Effector CD4-positive, alpha-beta T cell (primary cell): ENCODE data around the gene CLEC4D. TPM values are rescaled to one million over a fixed set of nuclear protein-coding genes. Genes with fewer than 3 reads are reported as not detected.
"Not testable (repeated sequence)": the region's sequence is repeated elsewhere in the genome, so short reads cannot be mapped to it uniquely, and the experiment has no call there.

Experiments
- DNase-seq: peaks from one replicate; pipeline ENCODE4 v3.0.0-alpha.2; 2020
- total RNA-seq: gene quantifications from one replicate; lab custom pipeline; 2026; lab: John Stamatoyannopoulos, UW

The CLEC4D gene
- not detected for total RNA-seq

DNA sequence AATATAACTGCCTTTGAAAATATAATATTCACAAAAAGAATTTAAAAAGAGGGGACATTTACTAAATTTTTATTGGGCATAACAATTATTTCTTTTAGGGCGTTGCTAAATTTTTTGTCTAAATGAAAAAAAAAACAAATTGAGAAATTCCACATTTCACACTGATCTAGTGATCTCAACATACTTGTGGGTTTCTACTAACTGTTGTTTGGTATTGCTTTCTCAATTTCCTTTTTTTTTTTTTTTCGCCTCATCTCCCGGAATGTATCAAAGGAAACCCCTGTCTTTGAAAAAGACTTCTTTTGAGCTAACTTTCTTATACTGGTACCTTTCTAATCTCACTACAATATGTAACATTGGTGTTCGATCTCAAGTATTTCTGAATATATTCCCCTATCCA lies at the start of gene CLEC4D:
Gene CLEC4D, plus strand, starts transcription at position 248 of the 400 bp plus-strand sequence. CDS start 230 bp downstream, outside the sequence.
- no peak for DNase-seq

DNA sequence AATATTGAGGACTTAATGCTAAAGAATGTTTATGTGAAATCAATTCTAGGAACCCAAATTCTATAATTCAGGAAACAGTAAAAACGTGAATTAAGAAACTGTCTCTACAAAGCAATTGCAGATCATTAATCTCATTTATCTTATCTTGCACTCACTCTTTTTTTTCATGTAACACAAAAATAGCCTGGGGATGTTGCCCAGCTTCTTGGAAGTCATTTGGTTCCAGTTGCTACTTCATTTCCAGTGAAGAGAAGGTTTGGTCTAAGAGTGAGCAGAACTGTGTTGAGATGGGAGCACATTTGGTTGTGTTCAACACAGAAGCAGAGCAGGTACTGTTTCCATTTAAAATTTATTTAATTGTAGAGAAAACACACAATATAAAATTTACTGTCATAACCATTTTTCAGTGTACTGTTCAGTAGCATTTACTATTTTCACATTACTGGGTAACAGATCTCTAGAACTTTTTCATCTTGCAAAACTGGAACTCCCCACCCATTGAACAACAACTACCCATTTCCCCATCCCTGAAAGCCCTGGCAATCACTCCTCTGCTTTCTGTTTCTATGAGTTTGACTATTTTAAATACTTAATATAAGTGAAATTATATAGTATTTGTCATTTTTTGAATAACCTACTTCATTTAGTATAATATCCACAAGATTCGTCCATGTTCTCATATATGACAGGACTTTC lies 47.9 kb upstream of the CLEC4D start:
- DNase-seq = no peak

DNA sequence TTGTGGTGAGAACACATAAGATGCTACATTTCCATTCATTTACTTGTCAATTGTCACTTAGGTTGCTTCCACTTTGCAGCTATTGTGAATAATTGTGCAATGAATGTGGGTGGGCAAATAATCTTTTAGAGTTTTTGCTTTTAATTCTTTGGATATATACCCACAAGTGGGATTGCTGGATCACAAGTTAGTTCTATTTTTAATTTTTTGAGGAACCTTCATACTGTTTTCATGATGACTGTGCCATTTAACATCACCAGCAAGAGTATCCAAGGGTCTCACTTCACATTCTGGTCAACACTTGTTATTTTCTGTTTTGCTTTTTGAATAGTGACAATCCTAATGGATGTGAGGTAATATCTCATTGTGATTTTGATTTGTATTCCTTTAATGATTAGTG lies 47.1 kb upstream of the CLEC4D start:
- no peak for DNase-seq

DNA sequence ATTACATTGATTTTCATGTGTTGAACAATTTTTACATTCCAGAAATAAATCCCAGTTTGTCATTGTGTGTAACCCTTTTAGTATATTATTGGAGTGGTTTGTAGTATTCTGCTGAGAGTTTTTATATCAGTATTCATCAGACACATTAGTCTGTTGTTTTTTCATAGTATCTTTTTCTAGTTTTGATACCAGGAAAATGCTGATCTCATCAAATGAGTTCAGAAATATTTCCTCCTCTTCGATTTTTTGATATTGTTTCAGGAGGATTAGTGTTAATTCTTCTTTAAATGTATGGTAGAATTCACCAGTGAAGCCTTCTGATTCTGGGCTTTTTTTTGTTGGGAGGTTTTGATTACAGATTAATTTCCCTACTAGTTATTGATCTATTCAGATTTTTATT lies 42.2 kb upstream of the CLEC4D start:
- DNase-seq = no peak

DNA sequence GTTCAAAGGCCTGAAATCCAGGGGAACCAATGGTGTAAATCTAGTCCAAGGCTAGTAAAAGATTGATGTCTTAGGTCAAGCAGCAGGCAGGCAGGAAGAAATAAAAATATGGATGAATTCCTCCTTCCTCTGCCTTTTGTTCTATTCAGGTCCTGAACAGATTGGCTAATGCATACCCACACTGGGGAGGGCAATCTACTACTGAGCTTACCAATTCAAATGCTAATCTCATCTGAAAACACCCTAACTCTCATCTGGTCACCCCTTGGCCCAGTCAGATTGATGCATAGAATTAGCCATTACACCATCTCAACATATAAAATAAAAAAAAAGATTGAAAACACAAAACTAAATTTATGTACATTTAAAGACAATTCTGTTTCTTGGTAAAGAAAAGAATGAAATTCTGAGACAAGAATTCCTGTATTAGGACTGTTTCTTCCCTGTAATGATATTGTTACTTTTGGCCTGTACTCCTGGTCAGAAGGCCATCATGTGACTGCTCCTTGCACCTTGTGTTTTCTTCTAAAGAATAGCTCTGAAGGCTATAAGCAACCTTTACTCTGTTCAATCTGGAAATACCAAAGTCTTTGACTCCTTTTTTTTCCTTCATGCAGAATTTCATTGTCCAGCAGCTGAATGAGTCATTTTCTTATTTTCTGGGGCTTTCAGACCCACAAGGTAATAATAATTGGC lies 37.6 kb upstream of the CLEC4D start:
- no peak for DNase-seq

DNA sequence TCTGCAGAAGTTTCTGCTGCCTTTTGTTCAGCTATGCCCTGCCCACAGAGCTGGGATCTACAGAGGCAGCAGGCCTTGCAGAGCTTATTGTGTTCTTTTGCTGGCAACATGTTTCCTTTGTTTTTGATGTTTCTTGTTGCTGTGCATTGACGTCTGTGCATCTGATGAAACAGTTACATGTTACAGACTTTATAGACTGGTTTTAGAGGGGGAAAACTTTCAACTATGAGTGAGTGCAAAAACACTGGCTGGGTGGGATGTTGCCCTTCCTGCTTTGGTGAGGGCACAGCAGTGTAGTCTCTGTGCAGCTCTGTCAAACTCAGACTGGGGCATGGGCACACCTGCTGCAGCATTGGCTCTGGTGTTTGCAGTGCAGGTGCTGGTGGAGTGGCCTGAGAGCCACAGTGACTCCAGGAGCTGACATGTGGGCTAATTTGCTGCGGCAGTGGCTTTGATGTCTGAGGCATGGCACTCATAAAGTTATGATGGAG lies 30.7 kb upstream of the CLEC4D start:
- DNase-seq = no peak

DNA sequence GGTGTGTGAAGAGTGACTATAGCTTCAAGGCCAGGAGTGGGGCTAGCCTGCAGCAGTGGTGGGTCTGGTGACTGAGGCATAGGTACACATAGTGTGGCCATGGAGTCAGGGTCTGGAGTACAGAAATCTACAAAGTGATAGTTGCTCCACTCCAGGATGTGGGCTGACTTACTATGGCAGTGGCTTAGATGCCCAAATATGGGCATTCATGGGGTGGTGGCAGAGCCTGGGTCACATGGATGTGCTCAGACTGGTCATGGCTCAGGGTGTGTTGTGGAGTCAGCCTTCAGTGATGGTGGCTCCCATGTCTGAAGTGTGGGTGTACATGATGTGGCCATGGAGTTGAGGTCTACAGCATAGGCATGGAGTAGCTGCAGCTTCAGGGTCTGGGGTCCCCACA lies 30.2 kb upstream of the CLEC4D start:
- DNase-seq = no peak

DNA sequence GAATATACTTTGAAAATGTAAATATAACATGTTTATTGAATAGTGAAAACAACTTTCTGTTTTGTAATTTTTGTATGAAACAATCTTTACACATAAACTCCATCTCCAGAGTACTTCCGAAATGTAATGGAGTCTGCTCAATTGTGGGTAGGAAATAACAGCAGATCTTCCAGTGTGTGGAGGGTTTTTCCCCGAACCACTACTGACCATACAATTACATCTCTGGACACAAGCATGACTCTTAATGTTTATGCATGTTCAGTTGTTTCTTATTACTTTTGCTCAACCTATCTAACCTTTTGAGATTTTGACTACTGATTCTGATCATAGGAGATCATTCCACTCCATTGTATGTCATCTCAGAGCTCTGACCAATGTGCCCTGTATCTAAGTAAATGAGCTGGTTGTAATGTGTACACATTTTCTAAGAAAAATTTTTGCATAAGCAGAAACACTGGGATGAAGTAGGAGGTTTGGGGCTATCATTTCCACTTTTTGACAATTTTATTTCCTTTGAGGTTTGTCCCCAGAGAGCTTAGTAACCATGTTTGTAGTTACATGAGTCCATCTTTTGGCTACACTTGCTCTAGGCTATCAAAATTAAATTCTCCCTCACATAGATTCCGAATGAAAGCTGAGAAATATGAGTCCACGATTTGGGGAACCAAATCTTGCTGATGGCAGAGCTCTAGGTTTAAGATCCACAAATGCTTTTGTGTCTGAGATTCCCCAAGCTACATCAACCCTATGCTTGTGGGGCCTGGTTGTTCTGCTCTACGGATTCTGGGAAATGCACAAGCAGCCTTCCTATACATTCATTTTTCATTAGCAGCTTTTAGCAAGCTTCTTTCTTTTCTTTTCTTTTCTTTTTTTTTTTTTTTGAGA lies 21.4 kb upstream of the CLEC4D start:
- DNase-seq = no peak

DNA sequence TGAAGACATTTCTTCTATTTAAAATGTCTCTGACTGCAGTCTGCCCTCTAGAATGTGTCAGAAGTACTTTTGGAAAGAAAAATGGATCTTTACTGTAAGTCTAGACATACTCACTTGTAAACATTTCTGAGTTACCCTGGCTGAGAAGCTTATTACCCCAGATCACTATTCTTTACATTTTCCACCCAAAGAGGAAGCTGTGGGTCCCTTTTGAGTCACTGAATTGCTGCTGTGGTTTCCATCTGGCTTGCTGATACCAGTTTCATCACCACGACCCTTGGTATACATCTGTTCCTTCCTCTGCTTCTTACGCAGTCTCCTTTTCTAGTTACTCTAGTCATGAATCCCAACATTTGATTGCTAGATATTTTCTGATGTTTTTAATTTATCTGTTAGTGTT lies 20.2 kb upstream of the CLEC4D start:
- DNase-seq = no peak

DNA sequence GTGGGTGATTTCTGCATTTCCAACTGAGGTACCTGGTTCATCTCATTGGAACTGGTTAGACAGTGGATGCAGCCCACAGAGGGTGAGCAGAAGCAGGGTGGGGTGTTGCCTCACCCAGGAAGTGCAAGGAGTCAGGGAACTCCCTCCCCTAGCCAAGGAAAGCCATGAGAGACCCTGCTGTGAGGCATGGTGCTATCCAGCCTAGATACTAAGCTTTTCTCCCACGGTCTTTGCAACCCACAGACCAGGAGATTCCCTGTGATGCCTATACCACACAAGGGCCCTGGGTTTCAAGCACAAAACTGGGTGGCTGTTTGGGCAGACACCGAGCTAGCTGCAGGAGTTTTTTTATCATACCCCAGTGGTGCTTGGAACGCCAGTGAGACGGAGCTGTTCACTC lies 17.6 kb upstream of the CLEC4D start:
- DNase-seq = not testable (repeated sequence)

DNA sequence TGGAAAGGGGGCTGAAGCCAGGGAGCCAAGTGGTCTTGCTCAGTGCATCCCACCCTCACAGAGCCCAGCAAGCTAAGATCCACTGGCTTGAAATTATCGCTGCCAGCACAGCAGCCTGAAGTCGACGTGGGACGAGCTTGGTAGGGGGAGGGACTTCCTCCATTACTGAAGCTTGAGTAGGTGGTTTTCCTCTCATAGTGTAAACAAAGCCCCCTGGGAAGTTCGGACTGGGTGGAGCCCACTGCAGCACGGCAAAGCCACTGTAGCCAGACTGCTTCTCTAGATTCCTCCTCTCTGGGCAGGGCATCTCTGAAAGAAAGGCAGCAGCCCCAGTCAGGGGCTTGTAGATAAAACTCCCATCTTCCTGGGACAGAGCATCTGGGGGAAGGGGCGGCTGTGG lies 17.2 kb upstream of the CLEC4D start:
- not testable (repeated sequence) for DNase-seq

DNA sequence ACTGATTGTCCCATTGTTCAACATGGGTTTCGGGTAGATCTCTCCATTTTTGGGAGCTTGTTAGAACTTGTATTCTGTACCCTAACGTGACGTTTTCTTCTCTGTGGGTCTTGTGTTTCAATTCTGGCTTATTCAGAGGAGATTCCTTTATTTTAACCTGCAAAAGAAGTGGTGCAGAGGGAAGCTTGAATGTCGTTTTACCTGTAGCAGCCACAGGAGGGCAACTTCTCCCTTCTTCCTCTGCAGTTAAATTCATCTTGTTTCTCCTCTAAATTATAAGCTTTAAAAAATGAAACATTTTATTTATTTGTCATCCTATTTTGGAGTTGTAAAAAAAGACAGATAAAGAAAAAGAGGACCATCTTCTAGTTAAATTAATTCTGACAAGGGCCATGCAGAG lies 13.7 kb upstream of the CLEC4D start:
- DNase-seq = no peak

DNA sequence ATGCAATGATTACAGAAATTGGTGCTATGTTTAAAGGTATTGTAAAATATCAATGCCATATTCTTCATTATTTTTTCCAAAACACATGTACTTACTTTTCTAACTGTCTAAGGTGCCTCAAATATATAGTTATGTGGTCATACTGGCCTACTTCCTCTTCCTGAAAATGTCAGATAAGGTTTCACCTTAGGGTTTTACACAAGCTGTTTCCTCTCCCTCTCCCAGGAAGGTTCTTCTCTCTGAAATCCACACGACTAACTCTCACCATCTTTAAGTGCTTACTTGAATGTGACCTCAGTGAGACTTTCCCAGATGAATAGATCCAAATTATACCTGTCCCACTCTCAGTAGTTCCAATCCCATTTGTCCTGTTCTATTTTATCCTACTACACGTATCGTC lies 11.6 kb upstream of the CLEC4D start:
- DNase-seq = no peak

DNA sequence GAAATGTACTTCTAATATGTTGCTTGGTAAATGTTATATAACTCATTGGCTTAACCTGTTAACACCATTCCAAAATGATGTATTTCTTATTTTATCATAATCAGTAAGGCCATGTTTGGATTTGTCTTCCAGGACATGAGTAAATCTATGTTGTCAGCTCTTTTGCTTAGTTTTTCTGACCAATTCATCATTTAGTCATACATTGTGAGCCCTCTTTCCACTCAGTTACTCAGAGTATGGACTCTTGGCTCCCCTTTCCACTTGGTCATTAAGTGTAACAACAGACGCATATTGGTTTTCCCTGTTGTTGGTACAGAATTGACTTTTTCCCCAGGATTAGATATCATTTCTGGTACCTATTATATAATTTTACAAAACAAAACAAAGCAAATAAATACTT lies 9.0 kb upstream of the CLEC4D start:
- no peak for DNase-seq

DNA sequence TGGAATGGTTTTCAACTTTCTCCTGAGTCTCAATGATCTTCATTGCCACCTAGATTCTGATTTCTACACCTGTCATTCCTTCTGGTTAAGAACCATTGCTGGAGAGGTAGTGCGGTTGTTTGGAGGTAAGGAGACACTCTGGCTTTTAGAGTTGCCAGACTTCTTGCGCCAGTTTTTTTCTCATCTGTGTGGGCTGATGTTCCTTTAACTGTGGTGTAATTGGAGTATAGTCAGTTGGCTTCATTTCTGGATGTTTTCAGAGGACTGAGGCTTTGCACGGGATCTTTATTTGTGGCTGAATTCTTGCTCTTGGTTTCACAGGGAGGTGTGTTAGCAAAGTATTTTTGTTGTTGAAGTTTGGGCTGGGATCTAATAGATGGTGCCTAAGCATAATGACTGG lies 5.7 kb upstream of the CLEC4D start:
- DNase-seq = no peak

DNA sequence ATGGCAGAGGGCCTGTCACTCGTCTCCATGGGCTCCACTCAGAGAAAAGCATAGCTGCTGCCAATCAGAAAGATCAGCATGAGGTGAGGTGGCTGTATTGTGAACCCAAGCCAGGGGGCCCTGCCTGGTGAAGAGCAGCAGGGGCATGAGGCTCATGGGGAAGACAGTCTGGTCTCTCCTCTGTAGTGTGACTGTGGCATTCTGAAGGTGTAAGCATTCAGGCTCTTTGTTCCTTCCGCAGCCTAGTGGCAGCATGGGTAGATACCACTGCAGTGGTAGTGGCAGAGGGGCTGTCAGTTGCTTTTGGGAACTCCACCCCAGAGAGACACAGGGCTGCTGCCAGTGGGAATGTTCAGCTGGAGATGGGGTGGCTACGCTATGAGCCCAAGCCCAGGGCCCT lies 5.1 kb upstream of the CLEC4D start:
- DNase-seq = no peak

DNA sequence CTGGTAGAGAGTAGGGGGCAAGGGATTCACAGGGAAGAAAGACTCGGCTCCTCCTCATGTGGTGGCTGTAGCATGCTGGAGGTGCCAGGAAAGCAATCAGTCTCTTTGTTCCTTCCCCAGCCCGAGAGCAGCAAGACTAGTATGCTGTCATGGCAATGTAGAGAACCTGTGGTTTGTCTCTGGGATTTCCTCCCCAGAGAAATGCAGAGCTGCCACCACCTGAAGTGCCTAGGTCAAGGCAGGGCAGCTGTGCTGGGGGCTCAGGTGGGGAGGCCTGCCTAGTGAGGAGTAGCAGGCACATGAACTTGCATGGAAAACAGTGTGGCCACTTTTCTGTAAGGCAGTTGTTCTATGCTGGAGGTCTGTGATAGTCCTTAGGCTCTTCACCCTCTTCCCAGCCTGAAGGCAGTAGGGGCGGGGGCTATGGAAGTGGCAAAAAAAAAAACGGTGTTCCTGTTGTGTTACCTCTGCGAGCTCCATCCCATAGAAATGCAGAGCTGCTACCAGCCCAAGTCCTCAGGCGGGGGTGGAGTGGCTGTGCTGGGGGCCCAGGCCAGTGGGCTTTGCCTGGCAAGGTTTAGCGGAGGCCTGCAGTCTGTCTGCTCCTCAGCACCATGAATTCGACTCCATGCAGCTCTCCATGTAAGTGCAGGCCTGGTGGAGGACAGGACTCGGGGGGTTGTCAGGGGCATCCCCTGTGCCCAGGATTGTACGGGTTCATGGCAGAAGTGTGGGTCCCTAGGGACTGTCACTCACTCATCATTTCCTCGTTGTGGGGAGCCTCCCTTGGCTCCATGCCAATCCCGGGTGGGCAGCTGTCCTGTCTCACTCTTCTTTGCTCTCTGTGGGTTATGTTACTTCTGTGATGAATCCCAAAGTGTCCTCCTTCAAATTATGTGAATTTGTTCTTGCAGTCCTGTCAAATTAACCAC lies 4.1 kb upstream of the CLEC4D start:
- no peak for DNase-seq

DNA sequence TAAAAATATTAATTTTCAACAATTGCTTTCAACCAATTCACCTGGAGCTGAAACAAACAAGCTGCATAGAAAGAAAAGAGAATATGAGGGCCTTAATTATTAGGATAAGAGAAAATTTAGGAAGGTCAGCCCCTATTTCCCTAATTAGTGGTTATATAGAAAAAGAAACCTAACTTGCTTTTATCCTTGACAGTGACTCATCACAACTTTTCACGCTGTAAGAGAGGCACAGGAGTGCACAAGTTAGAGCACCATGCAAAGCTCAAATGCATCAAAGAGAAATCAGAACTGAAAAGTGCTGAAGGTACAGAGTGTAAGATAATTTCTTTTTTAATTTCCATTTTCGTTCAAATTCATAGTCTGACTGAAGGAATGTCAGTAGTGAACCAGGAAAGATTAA lies 4.7 kb downstream of the CLEC4D start:
- no peak for DNase-seq

DNA sequence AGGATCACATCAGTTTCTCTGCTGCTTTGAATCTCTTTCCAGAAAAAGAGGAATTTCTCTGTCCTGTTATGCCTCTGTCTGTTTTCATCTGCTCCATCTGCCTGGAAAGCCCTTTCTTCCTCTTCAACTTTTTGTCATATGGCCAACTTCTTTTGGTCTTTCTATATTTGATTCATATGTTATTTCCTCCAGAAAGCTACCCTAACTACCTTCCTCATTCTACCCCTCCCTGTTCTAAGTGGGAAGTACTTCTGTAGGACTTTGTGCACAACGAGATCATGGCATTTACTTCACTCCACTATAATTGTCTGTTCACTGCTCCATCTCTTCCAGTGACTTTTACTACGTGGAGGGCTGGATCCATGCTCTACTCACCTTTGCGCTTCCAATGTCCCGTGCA lies 5.9 kb downstream of the CLEC4D start:
- DNase-seq = no peak

DNA sequence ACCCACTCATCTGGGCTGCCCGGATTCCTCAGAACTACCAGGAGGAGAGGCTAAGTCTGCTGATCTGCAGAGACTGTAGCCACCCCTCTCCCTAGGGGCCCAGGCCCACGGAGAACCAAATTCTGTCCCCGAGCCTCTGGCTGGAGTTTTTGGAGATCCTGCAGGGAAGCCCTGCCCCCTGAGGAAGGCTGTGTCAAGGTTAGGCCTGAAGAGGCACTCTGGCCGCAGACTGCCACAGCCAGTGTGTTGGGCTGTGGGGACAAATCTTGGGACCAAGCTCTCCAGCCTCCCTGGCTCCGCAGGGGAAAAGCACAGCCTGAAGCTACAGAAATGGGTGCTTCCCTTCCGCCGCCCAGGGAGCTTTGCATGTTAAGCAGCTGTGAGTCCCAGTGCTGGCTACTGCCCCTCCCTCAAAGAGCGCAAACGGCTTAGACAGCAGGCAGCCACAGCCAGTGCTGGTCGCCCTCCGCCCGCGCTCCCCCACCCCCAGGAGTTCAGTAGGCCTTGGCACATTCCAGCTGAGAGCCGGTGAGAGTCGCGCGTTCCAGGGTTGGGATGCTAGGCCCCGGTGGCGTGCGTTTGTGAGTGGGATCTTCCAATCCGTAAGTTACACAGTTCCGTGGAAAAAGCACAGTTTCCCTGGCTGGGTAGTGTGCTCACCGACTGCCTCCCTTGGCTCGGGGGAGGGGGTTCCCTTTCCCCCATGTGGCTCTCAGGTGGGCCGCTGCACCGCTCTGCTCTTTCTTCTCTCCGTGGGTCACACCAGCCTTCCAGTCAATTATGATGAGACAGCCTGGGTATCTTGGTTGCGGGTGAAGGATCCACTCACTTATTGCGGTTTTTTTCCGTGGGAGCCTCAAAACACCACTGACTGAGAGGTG lies 14.2 kb downstream of the CLEC4D start:
- no peak for DNase-seq

DNA sequence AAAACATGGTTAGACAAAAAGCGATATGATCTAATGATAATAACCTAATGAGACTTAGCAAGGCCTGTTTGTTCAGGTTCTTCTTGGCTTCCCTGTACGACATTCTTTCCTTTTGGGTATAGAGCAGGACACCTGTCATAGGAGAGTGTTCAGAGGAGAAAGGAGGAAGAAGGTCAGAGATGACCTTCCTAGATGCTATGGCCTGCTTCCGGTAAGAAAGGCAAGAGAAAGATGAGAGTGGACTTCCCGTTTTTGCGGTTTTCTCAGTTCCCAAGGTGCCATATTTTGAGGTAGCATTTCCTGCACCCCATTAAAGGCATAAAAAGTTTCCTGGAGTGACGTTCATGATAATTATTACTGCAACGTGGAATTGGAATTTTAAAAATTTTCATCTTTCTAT lies 18.7 kb downstream of the CLEC4D start:
- no peak for DNase-seq
